ENCODE data around the gene PCDH15.
A peak's percentile ranks its signal among the peaks of the same experiment; 100 is the strongest.

The PCDH15 gene

DNA sequence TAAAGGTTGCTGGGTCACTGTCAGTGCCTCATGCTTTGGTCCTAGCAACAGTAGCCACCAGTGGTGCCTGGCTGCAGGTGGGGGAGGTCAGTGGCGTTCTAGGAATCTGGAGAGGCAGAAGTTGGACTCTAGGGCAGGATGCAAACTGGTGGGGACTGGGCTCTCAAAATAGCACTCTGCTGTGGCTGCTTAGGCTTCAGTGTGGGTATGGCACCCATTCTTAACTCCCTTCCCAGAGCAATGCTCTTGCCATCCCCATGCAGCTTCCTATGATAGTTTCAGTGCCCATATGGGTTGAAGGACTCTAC lies 330.8 kb downstream of the PCDH15 start:
- Histone ChIP-seq H3K79me1 (ENCODE audit: low read depth, low read length) (no peaks in the 10 kb centered on the region), H3K4me3 (ENCODE audit: low read length in 2 of 2) (no peak overlapping the region), H3K36me3 (replicated peaks in 1 of 2; ENCODE audit: control insufficient read depth in 2 of 2, insufficient read depth in 2 of 2, low read length in 2 of 2) (no peaks in the 10 kb centered on the region), H2BK120ac (ENCODE audit: low read depth, low read length) (no peak overlapping the region), H3K18ac (ENCODE audit: low read length) (no peak overlapping the region), H4K91ac (ENCODE audit: low read depth, low read length, poor library complexity) (no peak overlapping the region), H3K4ac (ENCODE audit: low read length) (no peak overlapping the region), H2BK15ac (ENCODE audit: low read length) (no peak overlapping the region), H2AK5ac (ENCODE audit: low read depth, low read length) (no peak overlapping the region), H2BK5ac (ENCODE audit: low read length) (no peak overlapping the region), H2BK12ac (ENCODE audit: low read length) (no peak overlapping the region), H4K8ac (ENCODE audit: low read depth, low read length) (no peak overlapping the region), H3K9ac (ENCODE audit: low read depth, low read length, poor library complexity) (no peak overlapping the region), H3K9me3 (replicated peaks in 1 of 2; ENCODE audit: control insufficient read depth in 2 of 2, insufficient read depth in 1 of 2, low read depth in 1 of 2, low read length in 2 of 2) (no peaks in the 10 kb centered on the region), H3K27ac (replicated peaks; ENCODE audit: low read length) (no peak overlapping the region), H2AFZ (ENCODE audit: low read length) (peak overlapping the region; percentile 62), H3K14ac (ENCODE audit: low read length) (no peak overlapping the region), H3K27me3 (ENCODE audit: control insufficient read depth in 3 of 3, insufficient read depth in 3 of 3, low read depth in 1 of 3, low read length in 3 of 3) (no peaks in the 10 kb centered on the region), H3K23ac (ENCODE audit: low read depth, low read length, poor library complexity) (no peak overlapping the region), H3K4me2 (ENCODE audit: insufficient read depth, low read length, poor library complexity, severe bottlenecking) (no peak overlapping the region), H3K4me1 (ENCODE audit: control insufficient read depth in 2 of 2, insufficient read depth in 1 of 2, low read depth in 1 of 2, low read length in 2 of 2) (peaks cover 2 to 3% of the 10 kb centered on the region in 2 donors)
- DNase-seq (ENCODE audit: low spot score): no peak
- WGBS, 2 donors (ENCODE audit: extremely low coverage in 2 of 2, insufficient read length in 2 of 2, insufficient replicate concordance in 1 of 2): no CpG with 5 or more reads among the region's 1 CpG

DNA sequence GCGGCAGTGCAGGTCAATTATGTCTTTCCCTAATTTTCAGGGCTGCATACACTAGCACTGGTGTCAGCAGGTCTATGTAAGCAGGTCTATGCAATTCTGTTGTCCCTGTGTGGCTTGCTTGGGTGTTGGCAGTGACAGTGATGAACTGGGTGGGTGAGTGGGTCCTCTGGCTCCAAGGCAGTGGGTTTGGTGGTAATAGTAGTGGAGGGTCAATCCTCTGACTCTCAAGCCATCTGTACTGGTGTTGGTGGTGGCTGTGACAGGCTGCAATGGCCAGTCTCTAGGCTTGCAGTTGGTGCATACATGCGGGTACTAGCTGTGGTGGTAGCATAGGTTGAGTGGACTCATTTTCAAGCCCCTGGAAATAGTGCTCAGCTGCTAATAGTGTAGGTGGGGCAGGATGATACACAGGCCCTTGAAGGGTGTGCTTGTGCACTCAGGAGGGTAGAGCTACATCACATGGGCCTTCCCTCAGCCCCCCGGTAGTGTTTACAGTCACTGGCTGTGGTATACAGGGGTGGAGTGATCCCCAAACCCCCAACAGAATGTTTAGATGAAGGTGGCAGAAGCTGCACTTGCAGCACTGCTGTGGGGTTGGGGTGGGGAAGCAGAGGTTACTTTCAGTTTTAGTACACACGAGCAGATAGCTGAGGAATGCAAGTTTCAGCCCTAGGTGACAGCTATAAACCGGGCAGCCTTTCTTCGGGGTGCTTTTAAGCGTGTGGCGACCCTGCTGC lies 331.3 kb downstream of the PCDH15 start:
- H3K4ac ChIP-seq (ENCODE audit: low read length): no peak overlapping the region
- H2AK5ac ChIP-seq (ENCODE audit: low read depth, low read length): no peak overlapping the region
- no peak overlapping the region for H3K18ac ChIP-seq (ENCODE audit: low read length)
- no peak for DNase-seq (ENCODE audit: low spot score)
- WGBS, 2 donors (ENCODE audit: extremely low coverage in 2 of 2, insufficient read length in 2 of 2, insufficient replicate concordance in 1 of 2): no CpG with 5 or more reads among the region's 8 CpGs
- no peaks in the 10 kb centered on the region for H3K79me1 ChIP-seq (ENCODE audit: low read depth, low read length)
- no peak overlapping the region for H2BK5ac ChIP-seq (ENCODE audit: low read length)
- H2BK12ac ChIP-seq (ENCODE audit: low read length): no peak overlapping the region
- H2AFZ ChIP-seq (ENCODE audit: low read length): peak overlapping the region; percentile 62
- no peaks in the 10 kb centered on the region for H3K9me3 ChIP-seq (replicated peaks in 1 of 2; ENCODE audit: control insufficient read depth in 2 of 2, insufficient read depth in 1 of 2, low read depth in 1 of 2, low read length in 2 of 2)
- no peak overlapping the region for H2BK120ac ChIP-seq (ENCODE audit: low read depth, low read length)
- no peaks in the 10 kb centered on the region for H3K36me3 ChIP-seq (replicated peaks in 1 of 2; ENCODE audit: control insufficient read depth in 2 of 2, insufficient read depth in 2 of 2, low read length in 2 of 2)
- no peak overlapping the region for H2BK15ac ChIP-seq (ENCODE audit: low read length)
- no peak overlapping the region for H3K14ac ChIP-seq (ENCODE audit: low read length)
- H3K27ac ChIP-seq (replicated peaks; ENCODE audit: low read length): no peak overlapping the region
- H3K27me3 ChIP-seq (ENCODE audit: control insufficient read depth in 3 of 3, insufficient read depth in 3 of 3, low read depth in 1 of 3, low read length in 3 of 3): no peaks in the 10 kb centered on the region
- no peak overlapping the region for H3K23ac ChIP-seq (ENCODE audit: low read depth, low read length, poor library complexity)
- H4K8ac ChIP-seq (ENCODE audit: low read depth, low read length): no peak overlapping the region
- H4K91ac ChIP-seq (ENCODE audit: low read depth, low read length, poor library complexity): no peak overlapping the region
- H3K4me1 ChIP-seq (ENCODE audit: control insufficient read depth in 2 of 2, insufficient read depth in 1 of 2, low read depth in 1 of 2, low read length in 2 of 2): peaks cover 2 to 3% of the 10 kb centered on the region in 2 donors
- no peak overlapping the region for H3K9ac ChIP-seq (ENCODE audit: low read depth, low read length, poor library complexity)
- peak overlapping the region in 1 of 2 donors; percentile 62 for H3K4me3 ChIP-seq (ENCODE audit: low read length in 2 of 2)
- no peak overlapping the region for H3K4me2 ChIP-seq (ENCODE audit: insufficient read depth, low read length, poor library complexity, severe bottlenecking)

DNA sequence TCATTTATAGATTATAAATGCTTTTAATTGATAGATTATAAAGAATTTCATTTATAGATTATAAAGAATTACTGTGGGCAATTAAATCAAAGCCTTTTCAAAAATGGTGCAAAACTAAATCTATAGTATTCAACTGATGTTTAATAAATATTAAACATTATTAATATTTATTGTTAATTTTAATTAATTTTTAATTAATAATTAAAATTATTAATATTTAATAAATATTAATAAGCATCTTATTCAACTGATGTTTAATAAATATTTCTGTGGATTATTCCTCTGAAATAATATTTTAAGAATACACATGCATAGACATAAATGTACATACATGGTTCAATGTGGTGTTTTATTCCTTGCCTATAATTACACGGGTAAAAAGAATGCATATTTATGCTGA lies 346.8 kb downstream of the PCDH15 start:
- Histone ChIP-seq H3K79me1 (ENCODE audit: low read depth, low read length) (no peaks in the 10 kb centered on the region), H3K4me3 (ENCODE audit: low read length in 2 of 2) (no peak overlapping the region), H4K91ac (ENCODE audit: low read depth, low read length, poor library complexity) (no peak overlapping the region), H3K23ac (ENCODE audit: low read depth, low read length, poor library complexity) (no peak overlapping the region), H3K9ac (ENCODE audit: low read depth, low read length, poor library complexity) (no peak overlapping the region), H4K8ac (ENCODE audit: low read depth, low read length) (no peak overlapping the region), H2BK15ac (ENCODE audit: low read length) (no peak overlapping the region), H3K36me3 (replicated peaks in 1 of 2; ENCODE audit: control insufficient read depth in 2 of 2, insufficient read depth in 2 of 2, low read length in 2 of 2) (no peaks in the 10 kb centered on the region), H3K4ac (ENCODE audit: low read length) (no peak overlapping the region), H3K14ac (ENCODE audit: low read length) (no peak overlapping the region), H2BK12ac (ENCODE audit: low read length) (no peak overlapping the region), H3K27me3 (ENCODE audit: control insufficient read depth in 3 of 3, insufficient read depth in 3 of 3, low read depth in 1 of 3, low read length in 3 of 3) (no peaks in the 10 kb centered on the region), H2BK120ac (ENCODE audit: low read depth, low read length) (no peak overlapping the region), H2AFZ (ENCODE audit: low read length) (no peak overlapping the region), H2AK5ac (ENCODE audit: low read depth, low read length) (no peak overlapping the region), H3K18ac (ENCODE audit: low read length) (no peak overlapping the region), H3K9me3 (replicated peaks in 1 of 2; ENCODE audit: control insufficient read depth in 2 of 2, insufficient read depth in 1 of 2, low read depth in 1 of 2, low read length in 2 of 2) (no peaks in the 10 kb centered on the region), H3K4me1 (ENCODE audit: control insufficient read depth in 2 of 2, insufficient read depth in 1 of 2, low read depth in 1 of 2, low read length in 2 of 2) (peaks cover 0 to 5% of the 10 kb centered on the region in 2 donors), H3K27ac (replicated peaks; ENCODE audit: low read length) (no peak overlapping the region), H3K4me2 (ENCODE audit: insufficient read depth, low read length, poor library complexity, severe bottlenecking) (no peak overlapping the region), H2BK5ac (ENCODE audit: low read length) (no peak overlapping the region)
- WGBS, 2 donors (ENCODE audit: extremely low coverage in 2 of 2, insufficient read length in 2 of 2, insufficient replicate concordance in 1 of 2): no CpG with 5 or more reads among the region's 1 CpG
- no peak for DNase-seq (ENCODE audit: low spot score)

DNA sequence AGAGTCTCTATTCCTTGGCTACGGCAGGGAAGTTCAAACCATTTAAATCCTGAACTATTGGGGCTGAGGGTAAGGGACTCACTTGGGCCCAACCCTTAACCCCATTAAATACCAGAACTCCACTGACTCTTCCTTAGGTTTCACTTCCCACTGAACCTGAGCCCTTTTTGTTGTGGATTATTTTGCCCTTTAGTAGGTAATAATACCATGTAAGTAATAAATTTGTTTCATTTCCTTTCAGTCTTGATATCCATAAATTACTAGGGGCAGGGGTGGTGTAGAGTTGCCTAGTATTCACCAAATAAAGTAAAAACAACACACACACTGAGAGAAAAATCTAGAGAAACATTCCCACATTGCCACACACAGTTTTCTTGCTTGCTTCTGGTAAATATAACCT lies 352.0 kb downstream of the PCDH15 start:
- Histone ChIP-seq H3K27me3 (ENCODE audit: control insufficient read depth in 3 of 3, insufficient read depth in 3 of 3, low read depth in 1 of 3, low read length in 3 of 3) (no peaks in the 10 kb centered on the region), H4K91ac (ENCODE audit: low read depth, low read length, poor library complexity) (no peak overlapping the region), H3K9ac (ENCODE audit: low read depth, low read length, poor library complexity) (no peak overlapping the region), H2BK5ac (ENCODE audit: low read length) (no peak overlapping the region), H4K8ac (ENCODE audit: low read depth, low read length) (no peak overlapping the region), H2BK120ac (ENCODE audit: low read depth, low read length) (no peak overlapping the region), H3K18ac (ENCODE audit: low read length) (no peak overlapping the region), H3K14ac (ENCODE audit: low read length) (no peak overlapping the region), H3K4me2 (ENCODE audit: insufficient read depth, low read length, poor library complexity, severe bottlenecking) (no peak overlapping the region), H3K4me3 (ENCODE audit: low read length in 2 of 2) (no peak overlapping the region), H3K79me1 (ENCODE audit: low read depth, low read length) (no peaks in the 10 kb centered on the region), H3K36me3 (replicated peaks in 1 of 2; ENCODE audit: control insufficient read depth in 2 of 2, insufficient read depth in 2 of 2, low read length in 2 of 2) (no peaks in the 10 kb centered on the region), H3K9me3 (replicated peaks in 1 of 2; ENCODE audit: control insufficient read depth in 2 of 2, insufficient read depth in 1 of 2, low read depth in 1 of 2, low read length in 2 of 2) (no peaks in the 10 kb centered on the region), H3K23ac (ENCODE audit: low read depth, low read length, poor library complexity) (no peak overlapping the region), H3K27ac (replicated peaks; ENCODE audit: low read length) (no peak overlapping the region), H3K4ac (ENCODE audit: low read length) (no peak overlapping the region), H2BK12ac (ENCODE audit: low read length) (no peak overlapping the region), H2BK15ac (ENCODE audit: low read length) (no peak overlapping the region), H2AFZ (ENCODE audit: low read length) (no peak overlapping the region), H3K4me1 (ENCODE audit: control insufficient read depth in 2 of 2, insufficient read depth in 1 of 2, low read depth in 1 of 2, low read length in 2 of 2) (peaks cover 2 to 5% of the 10 kb centered on the region in 2 donors), H2AK5ac (ENCODE audit: low read depth, low read length) (no peak overlapping the region)
- DNase-seq (ENCODE audit: low spot score): no peak
- no CpG with 5 or more reads among the region's 1 CpG for WGBS, 2 donors (ENCODE audit: extremely low coverage in 2 of 2, insufficient read length in 2 of 2, insufficient replicate concordance in 1 of 2)

Measured in neuronal stem cell (in vitro differentiated cells).